Stimulated activated naive CD8-positive, alpha-beta T cell treated with anti-CD3 and anti-CD28 coated beads, Interleukin-15, Interleukin-2, amounts not matched to agents 100 ng/mL and 50 ng/mL, for 24 hours (primary cell): ENCODE results near the gene MN1.

Experiments used
- H3K27ac Mint-ChIP-seq: one replicate; pipeline ENCODE4 v1.8.0; 2021; ENCODE audit warnings: mild to moderate bottlenecking, mixed read lengths
- H3K27me3 Mint-ChIP-seq: one replicate; pipeline ENCODE4 v1.8.0; 2021; ENCODE audit warnings: mixed read lengths
- H3K36me3 Mint-ChIP-seq: one replicate; pipeline ENCODE4 v1.8.0; 2021; ENCODE audit warnings: low read depth, mixed read lengths
- H3K4me1 Mint-ChIP-seq: one replicate; pipeline ENCODE4 v1.8.0; 2021; ENCODE audit warnings: low read depth, mixed read lengths
- H3K4me3 Mint-ChIP-seq: one replicate; pipeline ENCODE4 v1.8.0; 2021; ENCODE audit warnings: mild to moderate bottlenecking, mixed read lengths
- H3K9me3 Mint-ChIP-seq: one replicate; pipeline ENCODE4 v1.8.0; 2021; ENCODE audit warnings: mixed read lengths

Gene MN1

GRCh38 chr22:27699383-27700019 lies 102.1 kb downstream of the MN1 start:
- no peaks in the 10 kb centered on the region for H3K27me3 Mint-ChIP-seq
- peaks cover 5% of the 10 kb centered on the region for H3K9me3 Mint-ChIP-seq
- no peak overlapping the region for H3K27ac Mint-ChIP-seq
- no peaks in the 10 kb centered on the region for H3K4me1 Mint-ChIP-seq
- no peak overlapping the region for H3K4me3 Mint-ChIP-seq
- H3K36me3 Mint-ChIP-seq, result no peaks in the 10 kb centered on the region

- H3K9me3 Mint-ChIP-seq, result peaks cover 5% of the 10 kb centered on the region
- H3K27ac Mint-ChIP-seq, result no peak overlapping the region
- H3K27me3 Mint-ChIP-seq, result no peaks in the 10 kb centered on the region
- no peaks in the 10 kb centered on the region for H3K36me3 Mint-ChIP-seq
- no peak overlapping the region for H3K4me3 Mint-ChIP-seq
- H3K4me1 Mint-ChIP-seq, result no peaks in the 10 kb centered on the region
Measured at GRCh38 chr22:27698813-27699212, 102.7 kb downstream of the MN1 start.
